Fibroblast of skin of right biceps (primary cell): ENCODE measurements around the gene TSPAN3.
A peak's percentile ranks its signal among the peaks of the same experiment; 100 is the strongest.

Source experiments
- DNase-seq: peaks from one replicate; pipeline ENCODE4 v3.0.0-alpha.2; 2013

Gene TSPAN3

GRCh38 chr15:77001966-77002365, 68.9 kb downstream of the TSPAN3 start:
- no peak for DNase-seq

GRCh38 chr15:77001351-77001750, 69.6 kb downstream of the TSPAN3 start:
- no peak for DNase-seq

GRCh38 chr15:76999996-77000395, 70.9 kb downstream of the TSPAN3 start:
- DNase-seq, result no peak

- DNase-seq, result no peak
These were observed 72.1 kb downstream of the TSPAN3 start for GRCh38 chr15:76998663-76999285.

- DNase-seq, result peak; percentile 37
These were observed 74.1 kb downstream of the TSPAN3 start for GRCh38 chr15:76996526-76997401.

GRCh38 chr15:76996076-76996525, 74.8 kb downstream of the TSPAN3 start:
- no peak for DNase-seq

- DNase-seq, result no peak
These were observed 75.7 kb downstream of the TSPAN3 start, which contains the start of gene PSTPIP1 for GRCh38 chr15:76994971-76995945. Gene PSTPIP1 (plus strand): TSS chr15:76995126. CDS start chr15:76995574, 448 bp downstream.

GRCh38 chr15:76994496-76994895, 76.4 kb downstream of the TSPAN3 start:
- DNase-seq, result no peak

GRCh38 chr15:76994001-76994400, 76.9 kb downstream of the TSPAN3 start:
- no peak for DNase-seq

- DNase-seq, result no peak
These were observed 77.7 kb downstream of the TSPAN3 start for GRCh38 chr15:76993114-76993725.

- DNase-seq, result no peak
These were observed 78.9 kb downstream of the TSPAN3 start for GRCh38 chr15:76991741-76992645.
